Activated CD4-positive, alpha-beta memory T cell treated with anti-CD3 and anti-CD28 coated beads, Interleukin-2, amount 10 ng/mL, durations not matched to agents 7 days and 5 days (primary cell): ENCODE measurements around the gene TNNC1. TPM values are rescaled to one million over a fixed set of nuclear protein-coding genes. Genes with fewer than 3 reads are reported as not detected.

Experiments used
- CTCF ChIA-PET: fragments of 350-600 bp; sonication (Branson Sonifier 250); formaldehyde crosslinking; loops from one replicate; lab custom pipeline; 2021; ENCODE audit warnings: antibody characterized with exemption, inconsistent platforms; lab: Charles Lee
- POLR2A ChIA-PET: fragments of 350-600 bp; sonication (Branson Sonifier 250); formaldehyde crosslinking; loops from one replicate; lab custom pipeline; 2021; ENCODE audit warnings: antibody characterized with exemption; lab: Charles Lee
- DNase-seq: peaks from one replicate; pipeline ENCODE4 v3.0.0-alpha.2; 2020
- H3K27ac Mint-ChIP-seq: one replicate; pipeline ENCODE4 v1.8.0; 2021; ENCODE audit warnings: mild to moderate bottlenecking, mixed read lengths
- H3K27me3 Mint-ChIP-seq: one replicate; pipeline ENCODE4 v1.8.0; 2021; ENCODE audit warnings: mixed read lengths
- H3K36me3 Mint-ChIP-seq: one replicate; pipeline ENCODE4 v1.8.0; 2021; ENCODE audit warnings: low read depth, mixed read lengths
- H3K4me1 Mint-ChIP-seq: one replicate; pipeline ENCODE4 v1.8.0; 2021; ENCODE audit warnings: mixed read lengths
- H3K4me3 Mint-ChIP-seq: one replicate; pipeline ENCODE4 v1.8.0; 2021; ENCODE audit warnings: mild to moderate bottlenecking, mixed read lengths
- H3K9me3 Mint-ChIP-seq: one replicate; pipeline ENCODE4 v1.8.0; 2021; ENCODE audit warnings: mixed read lengths
- total RNA-seq, 2 experiments: library from RNA; stranded (reverse); gene quantifications; one replicate each; pipeline ENCODE4 v1.2.3, GENCODE V29; 2021

The TNNC1 gene
- total RNA-seq, 2 experiments from 2014 or later, result 2.3 to 2.5 TPM

DNA sequence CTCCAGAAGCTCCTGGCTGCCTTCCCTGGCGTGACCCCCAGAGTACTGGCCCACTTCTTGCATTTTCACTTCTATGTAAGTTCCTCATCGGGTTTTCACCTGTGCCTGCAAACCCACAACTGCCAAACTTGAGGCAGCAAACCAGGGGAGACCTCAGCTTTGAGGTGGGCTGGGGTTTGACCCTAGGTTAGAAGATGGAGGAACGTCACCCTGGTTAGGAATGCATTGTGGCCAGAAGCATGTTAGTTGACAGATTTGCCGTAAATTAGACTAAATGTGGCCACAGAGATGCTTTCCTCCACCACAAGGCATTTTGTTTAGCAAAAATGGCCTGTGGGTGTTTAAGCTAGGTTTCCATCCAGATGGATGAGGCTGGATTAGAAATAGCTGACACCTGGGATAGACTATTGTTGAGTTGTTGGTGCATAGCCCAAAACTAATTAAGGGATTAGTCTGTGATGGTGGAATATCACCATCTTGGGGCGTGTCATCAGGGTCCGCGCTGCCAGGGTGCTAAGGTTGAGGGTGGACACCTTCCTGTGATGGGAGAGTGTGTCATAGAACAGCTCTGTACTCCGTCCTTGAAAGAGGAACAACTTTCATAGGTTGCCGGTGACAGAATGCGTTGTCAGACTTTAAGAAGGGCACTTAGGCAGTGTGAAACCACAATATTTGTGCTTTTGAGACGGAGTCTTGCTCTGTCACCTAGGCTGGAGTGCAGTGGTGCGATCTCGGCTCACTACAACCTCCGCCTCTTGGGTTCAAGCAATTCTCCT is 5.1 kb upstream of the TNNC1 start:
- peaks cover 36% of the 10 kb centered on the region for H3K4me1 Mint-ChIP-seq
- no peaks in the 10 kb centered on the region for H3K27me3 Mint-ChIP-seq
- H3K27ac Mint-ChIP-seq, result no peak overlapping the region
- ChIA-PET CTCF (interaction anchor here (0.6 to 1.7 kb wide), 2 partner anchors 11 to 47 kb away, joined by 3 to 12 read pairs; no protein-coding TSS in a partner anchor), POLR2A (no interaction called here)
- H3K36me3 Mint-ChIP-seq, result peaks cover 33% of the 10 kb centered on the region
- no peaks in the 10 kb centered on the region for H3K9me3 Mint-ChIP-seq
- DNase-seq, result no peak
- H3K4me3 Mint-ChIP-seq, result no peak overlapping the region

DNA sequence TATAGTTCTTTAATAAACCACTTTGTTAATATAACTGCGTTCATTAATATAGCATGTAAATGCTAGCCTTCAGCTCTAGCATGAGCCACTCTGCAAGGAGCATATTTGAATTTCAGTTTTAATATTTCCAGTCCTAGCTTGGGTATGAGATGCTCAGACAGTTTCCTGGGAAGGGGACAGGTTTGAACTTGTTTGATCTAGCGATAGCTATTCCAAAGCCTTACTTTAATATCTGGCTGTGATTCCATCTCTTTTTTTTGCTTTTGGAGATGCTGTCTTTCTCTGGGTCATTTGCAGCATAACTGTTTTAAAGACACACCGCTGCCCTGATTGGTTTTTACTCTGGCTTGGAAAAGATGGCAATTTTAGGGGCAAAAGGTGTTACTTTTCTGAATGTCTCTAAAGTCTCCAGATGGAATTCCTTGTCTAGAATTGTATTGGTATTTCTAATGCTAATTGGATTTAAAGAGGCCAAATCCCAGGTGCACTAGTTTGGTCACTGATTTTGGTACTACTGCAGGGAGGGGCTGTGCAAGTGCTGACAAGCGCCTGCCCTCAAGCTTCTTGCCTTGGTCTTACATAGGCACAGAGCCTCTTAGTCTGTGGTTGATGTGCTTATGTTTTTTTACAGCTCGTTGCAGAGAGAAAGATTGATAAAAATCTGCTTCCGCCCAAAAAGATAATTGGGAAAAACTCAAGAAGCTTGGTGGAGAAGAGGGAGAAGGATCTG is 4.4 kb upstream of the TNNC1 start:
- CTCF ChIA-PET, result interaction anchor here (0.9 to 1.7 kb wide), 3 partner anchors 11 to 46 kb away, joined by 4 to 12 read pairs (median 4); no protein-coding TSS in a partner anchor
- H3K27me3 Mint-ChIP-seq, result no peaks in the 10 kb centered on the region

DNA sequence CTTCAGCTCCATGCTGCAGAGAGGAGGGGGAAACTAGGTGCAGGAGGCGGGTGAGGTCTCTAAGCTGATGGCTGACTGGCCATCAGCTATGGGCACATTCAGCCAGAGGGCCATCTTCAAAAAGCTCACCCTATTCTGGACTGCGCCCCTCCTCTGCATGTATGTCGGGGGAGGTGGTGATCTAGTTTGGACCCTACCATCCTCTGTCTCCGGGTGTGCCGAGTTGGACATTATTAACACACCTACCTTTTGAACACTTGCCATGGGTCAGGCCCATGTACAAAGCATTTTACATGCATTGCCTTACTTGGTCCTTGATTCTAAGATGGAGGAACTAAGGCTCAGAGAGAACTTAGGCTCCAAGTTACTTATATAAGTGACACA is 3.0 kb upstream of the TNNC1 start:
- no peaks in the 10 kb centered on the region for H3K27me3 Mint-ChIP-seq
- POLR2A ChIA-PET, result interaction anchor here (0.9 to 1.7 kb wide), 4 partner anchors 17 to 175 kb away, joined by 3 to 5 read pairs (median 4); no protein-coding TSS in a partner anchor
- H3K4me1 Mint-ChIP-seq, result peaks cover 34% of the 10 kb centered on the region
- peak overlapping the region; percentile 92 for H3K4me3 Mint-ChIP-seq
- H3K36me3 Mint-ChIP-seq, result peaks cover 27% of the 10 kb centered on the region
- H3K9me3 Mint-ChIP-seq, result no peaks in the 10 kb centered on the region
- DNase-seq, result no peak
- CTCF ChIA-PET, result interaction anchor here (0.7 to 1.5 kb wide), 5 partner anchors 9 to 29 kb away, joined by 3 to 6 read pairs (median 3); partner anchors contain the start of gene SEMA3G
- H3K27ac Mint-ChIP-seq, result peak overlapping the region; percentile 69

More for the DNA sequence above, 4.4 kb upstream of the TNNC1 start:
- peaks cover 31% of the 10 kb centered on the region for H3K36me3 Mint-ChIP-seq
- DNase-seq, result no peak
- H3K27ac Mint-ChIP-seq, result peak overlapping the region; percentile 40
- POLR2A ChIA-PET, result interaction anchor here (1.2 kb wide), 1 partner anchor 10 kb away, joined by 4 read pairs; no protein-coding TSS in a partner anchor
- H3K9me3 Mint-ChIP-seq, result no peaks in the 10 kb centered on the region
- peaks cover 38% of the 10 kb centered on the region for H3K4me1 Mint-ChIP-seq
- H3K4me3 Mint-ChIP-seq, result no peak overlapping the region

DNA sequence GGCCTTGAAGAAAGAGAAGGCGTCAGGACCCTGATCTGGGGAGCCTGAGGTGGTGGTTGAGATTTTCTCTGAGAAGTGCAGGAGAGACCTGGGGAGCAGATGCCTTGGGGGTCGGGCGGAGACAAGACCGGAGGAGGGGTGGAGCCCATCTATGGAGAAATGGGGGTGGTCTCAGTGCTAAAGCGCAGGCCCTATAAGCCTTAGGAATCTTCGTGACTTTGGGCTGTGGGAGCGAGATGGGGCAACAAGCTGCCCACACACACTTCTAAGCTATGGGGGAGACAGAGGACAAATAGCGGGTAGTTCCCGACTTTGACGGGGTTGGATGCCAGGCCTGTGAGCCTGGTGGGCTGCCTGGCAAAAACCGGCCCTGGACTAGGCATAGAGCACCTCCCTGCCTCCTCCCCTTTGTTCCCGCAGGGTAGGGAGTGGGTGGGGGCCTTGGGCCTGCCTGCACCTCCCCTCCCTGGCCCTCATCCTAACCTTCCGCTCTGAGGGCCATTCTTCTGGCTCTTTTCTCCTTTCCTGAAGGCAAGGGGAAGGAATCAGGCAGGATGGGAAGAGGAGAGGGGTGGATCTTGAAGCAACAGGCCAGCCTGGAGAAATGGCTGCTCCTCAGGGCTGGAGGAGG is 2.4 kb upstream of the TNNC1 start:
- ChIA-PET CTCF (interaction anchor here (1.1 to 1.5 kb wide), 3 partner anchors 9 to 29 kb away, joined by 3 to 6 read pairs (median 3); partner anchors contain the start of gene SEMA3G), POLR2A (interaction anchor here (0.9 to 1.7 kb wide), 4 partner anchors 17 to 174 kb away, joined by 3 to 5 read pairs (median 4); no protein-coding TSS in a partner anchor)
- no peak for DNase-seq
- peaks cover 27% of the 10 kb centered on the region for H3K36me3 Mint-ChIP-seq
- H3K4me1 Mint-ChIP-seq, result peaks cover 34% of the 10 kb centered on the region
- no peaks in the 10 kb centered on the region for H3K9me3 Mint-ChIP-seq
- peak overlapping the region; percentile 81 for H3K27ac Mint-ChIP-seq
- H3K27me3 Mint-ChIP-seq, result no peaks in the 10 kb centered on the region
- peak overlapping the region; percentile 92 for H3K4me3 Mint-ChIP-seq

DNA sequence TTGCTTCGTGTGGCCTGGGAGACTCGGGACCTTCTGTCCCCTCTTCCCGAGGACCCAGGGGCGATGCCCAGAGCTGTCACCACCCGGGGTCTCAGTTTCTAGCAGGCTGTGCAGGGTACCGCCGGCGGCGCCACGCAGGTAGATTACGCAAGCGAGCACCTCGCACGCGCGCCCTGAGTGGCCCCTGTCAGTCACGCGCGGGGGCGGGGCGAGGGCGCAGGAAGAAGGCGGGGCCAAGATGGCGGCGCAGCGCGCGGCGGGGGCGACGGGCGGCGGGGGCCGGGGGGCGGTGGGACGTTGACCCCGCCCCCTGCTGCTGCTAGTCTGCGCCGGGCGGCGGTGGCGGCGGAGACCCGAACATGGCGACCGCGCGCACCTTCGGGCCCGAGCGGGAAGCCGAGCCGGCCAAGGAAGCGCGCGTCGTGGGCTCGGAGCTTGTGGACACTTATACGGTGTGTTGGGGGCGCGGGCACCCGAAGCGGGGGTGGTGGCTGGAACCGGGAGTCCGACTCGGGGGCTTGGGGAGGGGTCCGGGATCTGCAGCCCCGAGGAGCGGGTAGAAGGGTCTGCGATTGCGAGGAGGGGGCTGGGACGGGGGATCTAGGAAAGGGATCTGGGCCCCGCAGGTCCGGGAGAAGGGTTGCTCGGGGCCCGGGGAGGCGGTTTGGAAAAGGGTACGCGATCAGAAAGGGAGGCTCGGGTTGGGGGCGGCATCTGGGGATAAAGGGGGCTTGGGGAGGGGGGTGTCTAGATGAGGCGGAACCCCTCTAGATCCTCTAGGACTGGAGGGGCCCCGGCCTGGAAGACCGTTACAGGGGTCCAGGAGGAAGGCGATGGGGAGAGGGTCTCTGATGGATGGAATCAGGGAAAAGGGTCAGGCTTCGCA is 1.7 kb upstream of the TNNC1 start, which contains the start of gene NISCH:
NISCH (plus strand) TSS at position 322 of the 886 bp plus-strand sequence; CDS start at position 360, 38 bp downstream.
- no peaks in the 10 kb centered on the region for H3K27me3 Mint-ChIP-seq
- ChIA-PET CTCF (no interaction called here), POLR2A (interaction anchor here (1.3 to 2.6 kb wide), 3 partner anchors 10 to 173 kb away, joined by 3 to 9 read pairs (median 3); partner anchors contain the start of gene SEMA3G)
- peaks cover 27% of the 10 kb centered on the region for H3K36me3 Mint-ChIP-seq
- H3K27ac Mint-ChIP-seq, result peak within 1 kb of the TSS; percentile 81
- H3K4me1 Mint-ChIP-seq, result peaks cover 34% of the 10 kb centered on the region
- H3K4me3 Mint-ChIP-seq, result peak within 1 kb of the TSS; percentile 92
- H3K9me3 Mint-ChIP-seq, result no peaks in the 10 kb centered on the region
- peak; percentile 95 for DNase-seq

DNA sequence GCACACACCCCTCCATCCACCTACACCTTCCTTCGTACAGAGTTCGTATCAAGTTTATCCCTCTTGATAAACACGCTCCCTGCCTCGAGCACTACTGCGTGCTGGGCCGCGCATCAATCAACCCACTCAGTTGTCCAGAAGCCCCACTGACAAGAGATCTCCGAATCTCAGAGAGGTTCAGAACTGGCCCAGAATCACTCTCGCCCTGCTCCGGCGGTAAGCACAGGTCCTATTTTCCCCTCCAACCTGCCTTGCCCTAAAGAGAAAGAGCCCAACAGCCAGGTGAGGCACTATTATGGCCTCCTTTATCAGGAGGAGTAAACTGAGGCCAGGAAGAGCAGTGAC is 1.1 kb upstream of the TNNC1 start:
- ChIA-PET POLR2A (interaction anchor here (0.6 to 2.6 kb wide), 2 partner anchors 9 to 214 kb away, joined by 3 to 9 read pairs; partner anchors contain the start of gene SEMA3G), CTCF (no interaction called here)
- H3K27ac Mint-ChIP-seq, result peak overlapping the region; percentile 70
- DNase-seq, result no peak
- no peaks in the 10 kb centered on the region for H3K9me3 Mint-ChIP-seq
- H3K36me3 Mint-ChIP-seq, result peaks cover 24% of the 10 kb centered on the region
- H3K4me3 Mint-ChIP-seq, result peak overlapping the region; percentile 92
- no peaks in the 10 kb centered on the region for H3K27me3 Mint-ChIP-seq
- H3K4me1 Mint-ChIP-seq, result peaks cover 34% of the 10 kb centered on the region

DNA sequence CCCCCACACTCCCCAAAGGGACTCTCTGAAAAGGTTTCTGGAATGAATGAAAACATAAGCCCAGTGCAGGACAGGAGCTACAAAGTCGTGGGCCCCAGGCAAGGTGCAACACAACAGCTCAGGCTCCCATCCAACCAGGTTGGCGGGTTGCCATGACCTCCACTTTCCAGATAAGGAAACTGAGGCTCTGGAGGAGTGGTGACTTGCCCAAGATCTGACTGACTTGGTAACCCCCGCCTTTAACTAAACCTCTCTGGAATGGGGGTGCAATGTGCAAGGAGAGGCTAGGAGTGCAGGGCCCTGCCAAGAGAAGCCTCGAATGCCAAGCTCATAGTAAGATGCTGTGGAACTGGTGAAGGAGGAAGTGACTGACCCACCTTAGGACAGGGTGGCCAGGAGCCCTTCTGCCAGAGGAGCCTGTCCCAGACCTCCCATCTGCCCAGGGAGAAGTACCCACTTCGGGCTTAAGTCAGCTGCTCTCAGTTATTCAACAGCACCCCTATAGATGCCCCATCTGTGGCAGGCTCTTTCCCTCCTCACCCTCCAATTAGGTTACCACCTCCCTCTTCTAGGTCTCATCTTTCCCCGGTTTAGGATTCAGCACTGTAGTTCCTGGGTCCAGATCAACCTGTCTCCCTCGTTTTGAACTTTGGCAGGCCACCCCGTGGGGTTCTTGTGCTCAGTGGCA is 553 bp upstream of the TNNC1 start:
- H3K4me1 Mint-ChIP-seq, result peaks cover 34% of the 10 kb centered on the region
- CTCF ChIA-PET, result interaction anchor here (1.0 to 1.6 kb wide), 2 partner anchors 9 to 42 kb away, joined by 3 to 4 read pairs; partner anchors contain the start of gene SEMA3G

DNA sequence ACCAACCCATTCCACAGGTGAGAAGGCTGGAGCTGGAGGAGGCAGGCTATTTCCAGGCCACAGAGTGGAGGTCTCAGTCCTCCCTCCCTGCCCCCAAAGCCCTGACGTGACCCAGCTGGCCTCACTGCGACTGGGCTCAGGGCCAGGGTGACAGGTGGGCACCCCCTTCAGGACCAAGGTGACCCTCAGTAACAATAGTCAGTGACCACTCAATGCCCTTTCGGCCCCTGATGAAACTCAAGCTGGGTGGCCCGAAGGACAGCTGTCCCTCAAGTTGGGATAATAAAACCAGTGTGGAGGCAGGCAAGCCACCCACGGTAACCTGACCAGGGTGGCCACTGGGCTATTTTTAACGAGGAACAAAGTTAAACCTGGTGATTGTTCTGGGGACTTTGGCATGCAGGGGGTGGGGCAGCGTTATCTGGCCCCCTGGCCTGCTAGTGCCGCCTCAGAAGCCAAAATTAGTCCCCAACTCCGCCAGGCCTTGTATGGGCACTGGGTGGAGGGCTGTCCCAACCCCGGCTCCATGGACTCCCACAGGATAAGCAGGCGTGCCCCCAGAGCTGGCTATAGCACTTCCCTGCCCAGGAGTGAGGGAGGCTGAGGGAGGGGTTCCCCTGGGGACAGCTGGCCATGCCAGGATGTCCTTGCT is 1.1 kb downstream of the TNNC1 start:
- CTCF ChIA-PET, result interaction anchor here (0.7 to 10.9 kb wide), 3 partner anchors 9 to 40 kb away, joined by 3 to 151 read pairs (median 3); no protein-coding TSS in a partner anchor
- Mint-ChIP-seq H3K4me3 (no peak overlapping the region), H3K4me1 (peaks cover 31% of the 10 kb centered on the region), H3K27ac (no peak overlapping the region), H3K36me3 (peaks cover 12% of the 10 kb centered on the region), H3K9me3 (no peaks in the 10 kb centered on the region), H3K27me3 (no peaks in the 10 kb centered on the region)
- DNase-seq, result no peak
- POLR2A ChIA-PET, result no interaction called here

More for the DNA sequence above, 553 bp upstream of the TNNC1 start:
- Mint-ChIP-seq H3K36me3 (peaks cover 21% of the 10 kb centered on the region), H3K27ac (peak overlapping the region; percentile 70), H3K27me3 (no peaks in the 10 kb centered on the region), H3K4me3 (peak overlapping the region; percentile 92), H3K9me3 (no peaks in the 10 kb centered on the region)
- POLR2A ChIA-PET, result interaction anchor here (0.6 to 2.6 kb wide), 2 partner anchors 9 to 214 kb away, joined by 3 to 9 read pairs; partner anchors contain the start of gene SEMA3G
- no peak for DNase-seq

DNA sequence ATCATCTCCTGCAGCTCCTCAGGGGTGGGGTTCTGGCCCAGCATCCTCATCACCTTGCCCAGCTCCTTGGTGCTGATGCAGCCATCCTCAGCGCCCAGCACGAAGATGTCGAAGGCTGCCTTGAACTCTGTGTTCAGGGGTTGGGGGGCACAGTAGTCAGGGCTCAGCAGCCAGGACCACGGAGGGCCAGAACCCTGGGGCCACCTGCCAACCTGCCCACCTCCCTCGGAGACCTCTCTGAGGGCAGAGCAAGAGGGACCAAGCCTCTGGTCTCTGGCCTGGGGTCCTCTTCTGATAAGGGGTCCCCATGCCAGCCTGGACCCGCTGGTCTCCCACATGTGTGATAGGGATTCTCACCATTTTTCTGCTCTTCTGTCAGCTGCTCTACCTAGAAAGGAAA is 1.7 kb downstream of the TNNC1 start:
- Mint-ChIP-seq H3K27me3 (no peaks in the 10 kb centered on the region), H3K4me1 (peaks cover 26% of the 10 kb centered on the region), H3K9me3 (no peaks in the 10 kb centered on the region), H3K27ac (no peak overlapping the region), H3K36me3 (peaks cover 8% of the 10 kb centered on the region), H3K4me3 (no peak overlapping the region)
- CTCF ChIA-PET, result interaction anchor here (1.0 to 10.9 kb wide), 2 partner anchors 11 to 22 kb away, joined by 3 to 151 read pairs; no protein-coding TSS in a partner anchor
- POLR2A ChIA-PET, result no interaction called here
- DNase-seq, result no peak

DNA sequence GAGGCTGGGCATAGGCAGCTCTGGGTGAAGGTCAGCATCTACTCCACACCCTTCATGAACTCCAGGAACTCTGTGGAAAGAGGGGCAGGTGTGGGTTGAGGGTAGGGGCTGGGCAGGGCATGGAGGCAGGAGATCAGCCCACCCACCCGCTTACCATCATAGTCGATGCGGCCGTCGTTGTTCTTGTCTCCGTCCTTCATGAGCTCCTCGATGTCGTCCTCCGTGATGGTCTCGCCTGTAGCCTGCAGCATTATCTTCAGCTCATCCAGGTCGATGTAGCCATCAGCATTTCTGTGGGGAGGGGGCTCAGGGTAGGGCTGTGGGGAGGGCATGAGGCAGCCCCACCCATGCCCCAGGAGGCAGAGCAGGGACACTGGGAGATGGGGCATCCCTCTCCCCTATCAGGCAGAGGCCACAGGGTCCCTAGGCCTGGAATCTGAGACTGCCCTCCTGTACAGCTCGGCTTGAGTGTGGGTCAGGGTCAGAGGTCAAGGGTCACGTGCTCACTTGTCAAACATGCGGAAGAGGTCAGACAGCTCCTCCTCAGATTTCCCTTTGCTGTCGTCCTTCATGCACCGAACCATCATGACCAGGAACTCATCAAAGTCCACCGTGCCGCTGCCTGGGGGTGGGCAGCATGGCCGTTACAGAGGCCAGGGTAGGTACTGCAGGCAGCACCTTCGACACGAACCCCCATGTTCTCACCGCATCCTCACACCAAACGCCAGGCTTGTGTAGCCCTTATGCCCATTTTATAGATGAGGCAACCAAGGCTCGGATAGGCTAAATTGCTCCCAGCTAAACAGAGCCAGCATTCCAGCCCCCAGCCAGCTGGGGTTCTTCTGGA is 2.4 kb downstream of the TNNC1 start:
- Mint-ChIP-seq H3K4me3 (no peak overlapping the region), H3K4me1 (peaks cover 19% of the 10 kb centered on the region), H3K9me3 (no peaks in the 10 kb centered on the region), H3K36me3 (peaks cover 4% of the 10 kb centered on the region), H3K27me3 (no peaks in the 10 kb centered on the region), H3K27ac (no peak overlapping the region)
- DNase-seq, result no peak
- CTCF ChIA-PET, result interaction anchor here (1.0 to 10.9 kb wide), 2 partner anchors 10 to 21 kb away, joined by 3 to 151 read pairs; no protein-coding TSS in a partner anchor
- POLR2A ChIA-PET, result no interaction called here
